ENCODE results near the gene ERO1B.

The ERO1B gene

GRCh38 chr1:236297161-236297560 is 15.4 kb upstream of the ERO1B start:
- no peak for DNase-seq

- no peak for DNase-seq
These were observed 10.7 kb upstream of the ERO1B start for GRCh38 chr1:236292425-236292824.

- DNase-seq: no peak
These were observed 7.9 kb upstream of the ERO1B start for GRCh38 chr1:236289492-236290131.

- DNase-seq: no peak
These were observed 6.8 kb upstream of the ERO1B start for GRCh38 chr1:236288620-236288976.

GRCh38 chr1:236287757-236288619 is 6.2 kb upstream of the ERO1B start:
- DNase-seq: no peak

GRCh38 chr1:236287356-236287755 is 5.6 kb upstream of the ERO1B start:
- DNase-seq: no peak

- no peak for DNase-seq
These were observed 2.5 kb upstream of the ERO1B start for GRCh38 chr1:236284291-236284721.

GRCh38 chr1:236282719-236283118 is 961 bp upstream of the ERO1B start:
- DNase-seq: no peak

GRCh38 chr1:236282425-236282716 is 613 bp upstream of the ERO1B start:
- DNase-seq: no peak

GRCh38 chr1:236281198-236281653 is 532 bp downstream of the ERO1B start:
- peak; percentile 25 for DNase-seq

- no peak for DNase-seq
These were observed 1.1 kb downstream of the ERO1B start for GRCh38 chr1:236280438-236281197.

- no peak for DNase-seq
These were observed 6.2 kb downstream of the ERO1B start for GRCh38 chr1:236275586-236275985.

- no peak for DNase-seq
These were observed 6.7 kb downstream of the ERO1B start for GRCh38 chr1:236275061-236275460.

GRCh38 chr1:236273358-236273757 is 8.4 kb downstream of the ERO1B start:
- DNase-seq: no peak

GRCh38 chr1:236269439-236269838 is 12.3 kb downstream of the ERO1B start:
- DNase-seq: no peak

- DNase-seq: no peak
These were observed 19.9 kb downstream of the ERO1B start for GRCh38 chr1:236261898-236262297.

GRCh38 chr1:236261033-236261432 is 20.7 kb downstream of the ERO1B start:
- no peak for DNase-seq

- DNase-seq: no peak
These were observed 22.7 kb downstream of the ERO1B start for GRCh38 chr1:236259043-236259442.

- DNase-seq: no peak
These were observed 23.6 kb downstream of the ERO1B start for GRCh38 chr1:236258114-236258622.

- no peak for DNase-seq
These were observed 24.5 kb downstream of the ERO1B start for GRCh38 chr1:236257216-236257615.

GRCh38 chr1:236253918-236254637 is 27.7 kb downstream of the ERO1B start:
- DNase-seq: no peak

GRCh38 chr1:236253119-236253518 is 28.6 kb downstream of the ERO1B start:
- DNase-seq: no peak

GRCh38 chr1:236251587-236251986 is 30.2 kb downstream of the ERO1B start:
- DNase-seq: no peak
